Gastroesophageal sphincter (tissue), 4 donors: ENCODE measurements around the gene BROX. TPM values are rescaled to one million over a fixed set of nuclear protein-coding genes. Genes with fewer than 3 reads are reported as not detected.

ENCODE experiments used
- ATAC-seq: fragments of 150-250 bp; one replicate; pipeline ENCODE4 v1.9.1; 2016; ENCODE audit warnings: mild to moderate bottlenecking, moderate library complexity
- H3K27ac ChIP-seq, 4 donors: fragments of 200-600 bp; sonication (generic) in 3 of 4; 1 replicate in 3 of 4; 2 replicates in 1 of 4; pipeline ENCODE4 v1.5.1; 2016 to 2019
- H3K27me3 ChIP-seq: fragments of 200-600 bp; sonication (generic); one replicate; pipeline ENCODE4 v1.5.1; 2019
- H3K36me3 ChIP-seq, 2 donors: fragments of 200-600 bp; sonication (generic); one replicate each; pipeline ENCODE4 v1.5.1; 2019; ENCODE audit warnings: control low read depth in 1 of 2
- H3K4me1 ChIP-seq, 3 donors: fragments of 200-600 bp; sonication (generic); 1 replicate in 2 of 3; 2 replicates in 1 of 3; pipeline ENCODE4 v1.5.1; 2016 to 2019; ENCODE audit warnings: control low read depth in 2 of 3
- H3K4me3 ChIP-seq, 2 donors: fragments of 200-600 bp; sonication (generic); one replicate each; pipeline ENCODE4 v1.5.1; 2019; ENCODE audit warnings: mild to moderate bottlenecking in 1 of 2, moderate library complexity in 1 of 2
- H3K9me3 ChIP-seq, 3 donors: fragments of 200-600 bp; sonication (generic); one replicate each; pipeline ENCODE4 v1.5.1; 2017 to 2019; ENCODE audit warnings: control low read depth in 2 of 3
- CTCF ChIP-seq, 4 experiments: fragments of 200-600 bp in 2 of 4; fragments of 450-650 bp in 2 of 4; sonication (generic) in 1 of 4; IDR thresholded peaks; one replicate each; pipeline ENCODE4 v1.5.1; 2017 to 2019; ENCODE audit warnings: antibody characterized with exemption in 4 of 4, mild to moderate bottlenecking in 2 of 4, moderate library complexity in 2 of 4
- EP300 ChIP-seq: sonication (generic); formaldehyde crosslinking; IDR thresholded peaks from one replicate; pipeline ENCODE4 v1.6.1; 2017; ENCODE audit warnings: antibody characterized with exemption, mild to moderate bottlenecking
- POLR2A ChIP-seq, 2 donors: fragments of 450-650 bp; IDR thresholded peaks; one replicate each; pipeline ENCODE4 v1.6.1; 2017; ENCODE audit warnings: antibody characterized with exemption in 2 of 2, mild to moderate bottlenecking in 2 of 2, moderate library complexity in 1 of 2
- POLR2AphosphoS5 ChIP-seq: sonication (generic); formaldehyde crosslinking; IDR thresholded peaks from one replicate; pipeline ENCODE4 v1.6.1; 2017; ENCODE audit warnings: antibody characterized with exemption
- WGBS, 2 donors: methylation state at CpG; one replicate each; pipeline ENCODE4 v1.1.5; 2018; ENCODE audit warnings: low coverage in 1 of 2; 5-methylcytosine and 5-hydroxymethylcytosine counted together
- total RNA-seq, 4 donors: library from RNA; depleted of rRNA; stranded (reverse); fragments of >200 nt; gene quantifications; one replicate each; pipeline ENCODE4 v1.1.0, GENCODE V29; 2016

The BROX gene
- total RNA-seq, 4 donors from 2014 or later, result 41.3 to 111 (median 63.2) TPM

- Histone ChIP-seq H3K27ac (no peak overlapping the region), H3K9me3 (peaks cover 0 to 17% (median 0%) of the 10 kb centered on the region in 3 donors), H3K27me3 (no peaks in the 10 kb centered on the region), H3K36me3 (no peaks in the 10 kb centered on the region), H3K4me3 (no peak overlapping the region), H3K4me1 (no peaks in the 10 kb centered on the region)
- 67% methylated on average over 1 of the region's 1 CpG for WGBS, 2 donors
- no peak for TF ChIP-seq POLR2AphosphoS5
- no peak for ATAC-seq
Observed at GRCh38 chr1:222769181-222769580, 56.8 kb downstream of the BROX start.

- ATAC-seq, result no peak
- no peaks in the 10 kb centered on the region for H3K4me1 ChIP-seq
- H3K9me3 ChIP-seq, result peaks cover 0 to 17% (median 0%) of the 10 kb centered on the region in 3 donors
- TF ChIP-seq POLR2AphosphoS5, result no peak
- no peak for TF ChIP-seq CTCF (IDR thresholded peaks at IDR 0.05)
- TF ChIP-seq EP300, result no peak
- TF ChIP-seq POLR2A (IDR thresholded peaks at IDR 0.05), result no peak
- no peaks in the 10 kb centered on the region for H3K36me3 ChIP-seq
- H3K4me3 ChIP-seq, result no peak overlapping the region
- H3K27me3 ChIP-seq, result no peaks in the 10 kb centered on the region
- H3K27ac ChIP-seq, result no peak overlapping the region
- 79 to 89% methylated on average over 1 to 2 of the region's 2 CpGs for WGBS, 2 donors
Observed at GRCh38 chr1:222769971-222770620, 57.7 kb downstream of the BROX start.

DNA sequence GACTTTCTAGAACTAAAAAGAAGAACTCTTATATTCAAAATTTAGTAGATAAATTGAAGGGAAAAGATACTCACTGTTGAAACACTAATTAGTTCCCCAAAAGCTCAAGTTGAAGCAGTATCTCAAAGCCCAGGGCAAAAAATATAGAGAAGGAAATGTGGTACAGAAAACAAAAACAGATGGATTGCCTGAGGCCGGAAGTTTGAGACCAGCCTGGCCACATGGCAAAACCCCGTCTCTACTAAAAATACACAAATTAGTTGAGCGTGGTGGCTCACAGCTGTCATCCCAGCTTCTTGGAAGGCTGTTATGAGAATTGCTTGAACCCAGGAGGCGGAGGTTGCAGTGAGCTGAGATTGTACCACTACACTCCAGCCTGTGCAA lies 60.6 kb downstream of the BROX start:
- WGBS, 2 donors, result 41 to 60% methylated on average over 4 of the region's 4 CpGs
- peaks cover 0 to 6% (median 0%) of the 10 kb centered on the region in 3 donors for H3K4me1 ChIP-seq
- ATAC-seq, result no peak
- H3K27ac ChIP-seq, result peak overlapping the region in 1 of 4 donors; percentile 28
- no peak overlapping the region for H3K4me3 ChIP-seq
- no peaks in the 10 kb centered on the region for H3K36me3 ChIP-seq
- H3K27me3 ChIP-seq, result no peaks in the 10 kb centered on the region
- TF ChIP-seq POLR2A (IDR thresholded peaks at IDR 0.05) (no peak), CTCF (IDR thresholded peaks at IDR 0.05) (no peak), EP300 (no peak), POLR2AphosphoS5 (no peak)
- peaks cover 0 to 17% (median 0%) of the 10 kb centered on the region in 3 donors for H3K9me3 ChIP-seq

DNA sequence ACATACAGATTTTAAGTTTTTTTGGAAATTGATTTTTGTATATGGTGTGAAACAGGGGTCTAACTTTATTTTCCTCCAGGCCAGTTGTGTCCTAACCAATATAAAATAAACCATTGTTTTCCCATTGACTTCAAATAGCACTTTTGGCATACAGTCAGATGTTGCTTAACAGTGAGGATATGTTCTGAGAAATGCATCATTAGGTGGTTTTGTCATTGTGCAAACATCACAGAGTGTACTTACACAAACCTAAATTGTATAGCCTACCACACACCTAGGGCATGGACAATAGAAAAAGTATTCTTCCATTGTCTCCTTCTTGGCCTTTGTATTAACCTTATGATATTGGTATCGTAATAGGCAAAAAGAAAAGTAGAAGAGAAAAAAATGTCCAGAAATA lies 65.1 kb downstream of the BROX start:
- H3K4me1 ChIP-seq, result peaks cover 0 to 6% (median 0%) of the 10 kb centered on the region in 3 donors
- WGBS, 2 donors, result 100% methylated on average over 1 of the region's 1 CpG
- TF ChIP-seq EP300 (no peak), POLR2AphosphoS5 (peak; percentile 49)
- ATAC-seq, result no peak
- H3K4me3 ChIP-seq, result no peak overlapping the region
- no peaks in the 10 kb centered on the region for H3K27me3 ChIP-seq
- H3K27ac ChIP-seq, result no peak overlapping the region
- H3K9me3 ChIP-seq, result no peaks in the 10 kb centered on the region
- no peaks in the 10 kb centered on the region for H3K36me3 ChIP-seq

GRCh38 chr1:222777977-222778376 lies 65.6 kb downstream of the BROX start:
- WGBS, 2 donors, result 28 to 45% methylated on average over 2 of the region's 2 CpGs
- Histone ChIP-seq H3K36me3 (no peaks in the 10 kb centered on the region), H3K4me1 (peaks cover 0 to 6% (median 0%) of the 10 kb centered on the region in 3 donors), H3K9me3 (no peaks in the 10 kb centered on the region), H3K27me3 (no peaks in the 10 kb centered on the region), H3K4me3 (no peak overlapping the region), H3K27ac (no peak overlapping the region)
- TF ChIP-seq POLR2A (IDR thresholded peaks at IDR 0.05) (no peak), POLR2AphosphoS5 (peak; percentile 37)
- no peak for ATAC-seq

- H3K27ac ChIP-seq, result no peak overlapping the region
- TF ChIP-seq EP300, result no peak
- TF ChIP-seq CTCF (IDR thresholded peaks at IDR 0.05), result no peak
- TF ChIP-seq POLR2AphosphoS5, result no peak
- TF ChIP-seq POLR2A (IDR thresholded peaks at IDR 0.05), result no peak
- H3K27me3 ChIP-seq, result no peaks in the 10 kb centered on the region
- H3K9me3 ChIP-seq, result no peaks in the 10 kb centered on the region
- no peak overlapping the region for H3K4me3 ChIP-seq
- no peaks in the 10 kb centered on the region for H3K36me3 ChIP-seq
- peaks cover 0 to 6% (median 0%) of the 10 kb centered on the region in 3 donors for H3K4me1 ChIP-seq
- WGBS, 2 donors, result 53 to 80% methylated on average over 4 of the region's 4 CpGs
- ATAC-seq, result no peak
Observed at GRCh38 chr1:222781251-222781650, 68.9 kb downstream of the BROX start.
